MV-4-11 (cell line): ENCODE measurements around the gene SPATA31C1.
A peak's percentile ranks its signal among the peaks of the same experiment; 100 is the strongest.
"Not testable (repeated sequence)": the region's sequence is repeated elsewhere in the genome, so short reads cannot be mapped to it uniquely, and the experiment has no call there.

Experiments used
- DNase-seq: peaks from one replicate; lab custom pipeline; 2025; lab: John Stamatoyannopoulos, UW

SPATA31C1 gene

GRCh38 chr9:87917662-87918061, at the start of gene SPATA31C1:
SPATA31C1 (plus strand) TSS chr9:87917962.
- DNase-seq, result not testable (repeated sequence)

GRCh38 chr9:87868175-87868574, 49.6 kb upstream of the SPATA31C1 start:
- no peak for DNase-seq

- DNase-seq, result no peak
Observed at GRCh38 chr9:87868635-87869034, 49.1 kb upstream of the SPATA31C1 start.

- no peak for DNase-seq
Observed at GRCh38 chr9:87869082-87869481, 48.7 kb upstream of the SPATA31C1 start.

- DNase-seq, result no peak
Observed at GRCh38 chr9:87871425-87872078, 46.2 kb upstream of the SPATA31C1 start.

- DNase-seq, result no peak
Observed at GRCh38 chr9:87872079-87872624, 45.6 kb upstream of the SPATA31C1 start.

GRCh38 chr9:87873607-87874303, 44.0 kb upstream of the SPATA31C1 start:
- no peak for DNase-seq

- no peak for DNase-seq
Observed at GRCh38 chr9:87874304-87874623, 43.5 kb upstream of the SPATA31C1 start.

- no peak for DNase-seq
Observed at GRCh38 chr9:87875060-87875459, 42.7 kb upstream of the SPATA31C1 start.

- DNase-seq, result no peak
Observed at GRCh38 chr9:87875831-87876545, 41.8 kb upstream of the SPATA31C1 start.

- no peak for DNase-seq
Observed at GRCh38 chr9:87876708-87877107, 41.1 kb upstream of the SPATA31C1 start.

GRCh38 chr9:87878989-87879511, 38.7 kb upstream of the SPATA31C1 start:
- peak; percentile 43 for DNase-seq

GRCh38 chr9:87880116-87880515, 37.6 kb upstream of the SPATA31C1 start:
- no peak for DNase-seq

GRCh38 chr9:87880683-87881082, 37.1 kb upstream of the SPATA31C1 start:
- DNase-seq, result no peak

GRCh38 chr9:87882627-87883026, 35.1 kb upstream of the SPATA31C1 start, which contains the start of gene SPATA31E1:
SPATA31E1 (plus strand) TSS chr9:87882877; CDS start chr9:87882892, 15 bp downstream.
- DNase-seq, result no peak

GRCh38 chr9:87883274-87883673, 34.5 kb upstream of the SPATA31C1 start:
- DNase-seq, result no peak

- no peak for DNase-seq
Observed at GRCh38 chr9:87883990-87884389, 33.8 kb upstream of the SPATA31C1 start.

- peak; percentile 9 for DNase-seq
Observed at GRCh38 chr9:87884578-87885459, 32.9 kb upstream of the SPATA31C1 start.

- no peak for DNase-seq
Observed at GRCh38 chr9:87885484-87886189, 32.1 kb upstream of the SPATA31C1 start.

- DNase-seq, result no peak
Observed at GRCh38 chr9:87886210-87886932, 31.4 kb upstream of the SPATA31C1 start.
